GM18868 (cell line): ENCODE measurements around the gene ZNF30.
"Not testable (repeated sequence)": the region's sequence is repeated elsewhere in the genome, so short reads cannot be mapped to it uniquely, and the experiment has no call there.

Source experiments
- ATAC-seq: cut with Tn5 transposase; IDR thresholded peaks from one replicate; pipeline ENCODE4 v1.9.1; 2021; ENCODE audit warnings: mild to moderate bottlenecking, moderate library complexity; ENCODE audit not compliant: unreplicated experiment

ZNF30 gene

DNA sequence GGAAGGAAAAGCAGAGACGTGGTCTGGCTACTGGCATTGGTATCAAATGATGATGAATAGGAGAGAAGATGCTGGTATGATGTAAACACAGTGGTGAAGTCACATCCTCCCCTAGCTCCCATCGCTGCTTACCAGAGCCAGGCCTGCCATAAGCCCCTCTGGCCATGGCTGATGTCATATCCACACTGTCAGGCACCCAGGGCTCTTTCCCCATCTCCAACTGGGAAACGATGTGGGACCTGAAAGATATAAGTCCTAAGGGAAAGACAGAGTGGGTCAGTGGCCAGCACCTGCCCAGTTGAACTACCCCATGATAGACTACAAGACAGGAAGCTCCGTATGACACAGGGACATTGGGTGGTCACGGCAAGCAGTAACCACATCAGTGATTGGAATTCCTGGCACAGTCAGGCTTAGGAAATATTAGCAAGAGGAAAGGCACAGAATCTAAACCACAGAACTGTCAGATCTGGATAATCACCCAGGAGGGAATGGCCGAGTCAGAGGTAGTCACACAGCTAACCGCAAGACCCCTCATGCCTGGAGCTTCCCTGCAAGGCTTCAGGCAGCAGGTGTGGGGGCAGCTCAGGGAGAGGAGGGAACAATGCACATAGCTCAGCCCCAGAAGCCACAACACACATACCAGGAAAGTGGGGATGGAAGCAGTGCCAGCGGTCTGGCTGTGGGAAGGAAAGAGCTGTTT, 33.6 kb downstream of the ZNF30 start:
- ATAC-seq = no peak

DNA sequence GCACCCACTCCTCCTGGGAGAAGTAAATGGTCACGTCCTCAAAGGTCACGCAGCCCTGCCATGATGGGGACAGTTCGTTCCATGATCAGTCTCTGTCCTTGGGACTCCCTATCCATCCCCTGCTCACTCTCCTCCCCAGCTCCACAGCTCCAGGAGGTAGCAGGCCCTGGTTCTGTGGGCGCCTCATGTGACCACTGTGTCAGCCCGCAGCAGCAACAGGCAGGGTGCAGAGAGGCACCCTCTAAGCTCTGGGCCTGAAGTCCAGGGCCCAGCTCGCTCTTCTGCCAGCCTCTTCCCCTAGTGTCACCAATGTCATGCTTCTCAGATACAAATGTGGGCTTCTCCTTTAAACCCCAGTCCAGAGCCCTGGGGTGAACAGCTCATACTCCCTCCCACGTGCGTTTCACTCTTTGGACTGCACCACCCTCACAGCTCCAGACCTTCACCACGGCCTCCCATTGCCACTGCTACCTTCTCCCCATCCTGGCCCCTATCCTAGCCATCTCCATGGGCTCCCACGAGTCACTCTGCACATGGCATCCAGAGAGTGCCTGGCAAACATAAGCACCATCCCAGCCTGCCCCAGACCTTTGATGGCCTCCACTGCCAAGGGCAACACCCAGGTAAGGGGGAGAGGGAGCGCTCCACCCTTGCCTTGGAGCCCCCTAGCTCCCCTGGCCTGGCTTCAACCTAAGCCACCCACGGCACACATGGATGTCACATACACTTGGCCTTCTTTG, 34.4 kb downstream of the ZNF30 start:
- no peak for ATAC-seq

DNA sequence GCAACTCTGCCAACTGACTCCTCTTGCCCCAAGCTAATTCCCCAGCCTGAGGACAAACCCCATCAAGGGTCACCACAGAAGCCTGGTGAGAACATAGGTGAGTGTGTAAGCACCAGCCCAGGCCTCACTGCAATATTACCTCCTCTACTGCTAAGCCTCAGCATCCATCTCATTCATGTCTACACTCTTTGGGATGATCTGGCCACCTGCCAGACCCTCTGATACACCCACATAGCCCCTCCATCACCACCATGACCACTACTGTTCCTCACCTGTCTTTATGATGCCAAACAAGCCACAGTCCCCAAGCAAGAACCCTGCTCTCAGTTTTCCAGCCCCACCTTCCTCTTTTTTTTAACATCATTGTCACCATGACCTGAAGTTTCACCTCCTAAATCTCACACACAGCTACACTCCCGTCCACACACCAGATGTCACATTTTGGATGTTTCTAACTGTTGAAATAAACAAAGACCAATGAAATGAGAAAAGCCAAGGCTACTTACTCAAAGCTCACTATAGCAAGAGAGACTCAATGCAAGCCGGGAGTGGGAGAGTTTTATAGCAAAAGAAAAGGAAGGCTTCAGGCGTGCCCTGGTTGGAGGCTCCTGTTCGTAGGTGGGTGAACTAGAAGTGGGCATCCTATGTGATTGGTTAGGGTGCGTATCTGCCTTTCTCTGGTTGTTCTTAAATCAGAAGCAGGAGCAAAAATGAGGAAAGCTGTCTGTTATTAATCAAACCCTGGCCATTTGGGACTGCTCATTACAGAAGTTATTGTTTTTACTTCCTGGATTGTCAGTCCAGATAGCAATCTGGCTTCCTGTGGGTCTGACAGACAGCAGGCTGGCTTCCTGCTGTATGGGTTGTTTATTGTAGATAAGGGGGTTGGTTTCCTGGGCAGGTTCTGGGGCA, 35.3 kb downstream of the ZNF30 start:
- ATAC-seq = no peak

DNA sequence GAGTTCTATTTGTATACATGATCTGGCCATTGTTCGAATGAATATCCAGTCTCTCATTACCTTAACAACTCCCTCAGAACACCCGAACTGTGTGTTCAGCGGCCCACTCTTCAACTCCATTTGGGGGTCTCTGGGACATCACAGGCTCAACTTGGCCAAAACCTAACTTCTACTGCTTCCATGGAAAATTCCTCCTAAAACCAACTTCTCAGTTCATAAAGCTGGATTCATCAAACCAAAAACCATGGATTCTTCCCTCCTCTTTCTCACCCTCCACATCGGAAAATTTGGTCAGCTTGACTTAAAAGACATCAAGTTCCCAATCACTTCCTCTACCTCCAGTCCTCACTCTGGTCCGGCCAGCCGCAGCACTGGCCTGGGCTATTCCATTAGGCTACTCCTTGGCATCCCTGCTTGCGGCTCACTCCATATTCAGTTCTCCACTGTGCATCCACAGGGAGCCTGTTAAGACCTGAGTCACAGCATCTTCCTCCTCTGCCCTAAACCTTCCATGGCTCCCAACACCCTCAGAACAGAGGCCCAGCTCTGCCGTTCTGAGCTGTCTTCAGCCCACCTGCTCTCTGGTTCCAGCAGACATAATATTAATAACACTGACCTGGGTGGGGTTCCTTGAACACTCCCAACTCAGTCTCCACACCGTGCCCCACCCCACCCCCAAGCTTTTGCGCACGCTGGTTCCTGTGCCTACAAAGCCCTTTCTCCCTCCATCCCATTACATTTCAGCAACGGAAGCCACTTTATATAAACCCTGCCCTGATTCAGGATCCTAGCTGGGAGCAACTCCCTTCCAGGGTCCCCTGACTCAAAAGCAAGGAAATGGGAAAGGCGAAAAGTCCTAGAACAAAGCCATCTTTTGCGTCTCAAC, 36.2 kb downstream of the ZNF30 start:
- no peak for ATAC-seq

DNA sequence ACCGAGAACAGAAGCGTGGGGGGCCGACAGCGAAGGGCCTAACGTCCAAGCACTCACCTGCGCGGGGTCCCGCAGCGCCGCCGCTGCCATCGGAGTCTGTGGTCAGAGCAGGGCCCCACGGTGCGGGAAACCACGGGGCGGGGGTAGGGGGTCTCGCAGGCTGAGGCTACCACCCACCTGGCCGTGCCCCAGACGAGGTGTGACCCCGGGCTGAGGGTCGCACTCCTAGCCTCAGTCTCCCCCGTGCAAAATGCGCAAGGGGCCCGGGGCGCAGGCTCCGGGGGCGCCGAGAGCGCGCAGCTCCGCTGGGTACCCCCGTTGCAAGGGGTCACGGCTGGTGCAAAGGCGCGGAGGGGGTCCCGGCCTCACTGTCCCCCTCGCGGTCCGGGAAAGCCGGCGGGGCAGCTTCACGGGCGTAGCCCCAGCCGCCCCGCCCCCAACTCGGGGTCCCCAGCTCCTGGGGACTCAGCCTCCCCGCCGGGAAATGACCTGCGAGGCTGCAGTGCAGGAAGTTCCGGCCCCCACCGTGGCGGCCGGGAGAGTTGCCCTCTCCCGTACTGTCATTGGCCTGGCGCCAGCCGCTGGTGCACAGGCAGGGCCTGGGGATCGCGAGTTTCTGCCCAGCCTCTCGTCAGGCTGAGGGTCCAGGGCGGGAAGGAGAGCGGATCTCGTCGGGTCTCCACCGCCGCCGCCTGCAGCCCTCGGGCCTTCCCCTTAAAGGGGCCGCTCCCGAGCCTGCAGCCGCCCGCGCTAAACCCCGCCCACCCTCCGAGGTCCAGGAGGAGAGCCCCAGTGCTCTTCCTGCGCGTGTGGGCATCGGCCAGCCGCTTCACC, 37.1 kb downstream of the ZNF30 start, which contains the start of gene ZNF792:
Gene ZNF792, minus strand, starts transcription at position 657 of the 834 bp plus-strand sequence. Its CDS starts 567 bp downstream, at position 90.
- peak; percentile 60 for ATAC-seq

DNA sequence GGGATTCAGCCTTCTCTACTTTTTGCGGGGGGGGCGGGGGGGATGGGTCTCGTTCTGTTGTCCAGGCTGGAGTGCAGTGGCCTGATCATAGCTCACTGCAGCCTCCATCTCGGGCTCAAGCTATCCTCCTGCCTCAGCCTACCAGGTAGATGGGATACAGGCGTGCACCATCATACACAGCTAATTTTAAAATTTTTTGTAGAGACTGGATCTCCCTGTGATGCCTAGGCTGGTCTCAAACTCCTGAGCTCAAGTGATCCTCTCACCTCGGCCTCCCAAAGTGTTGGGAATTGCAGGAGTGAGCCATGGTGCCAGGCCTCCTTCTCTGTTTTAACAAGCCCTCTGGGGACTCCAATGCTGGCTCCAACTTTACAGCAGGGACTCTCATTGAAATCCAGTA, 37.9 kb downstream of the ZNF30 start:
- no peak for ATAC-seq

DNA sequence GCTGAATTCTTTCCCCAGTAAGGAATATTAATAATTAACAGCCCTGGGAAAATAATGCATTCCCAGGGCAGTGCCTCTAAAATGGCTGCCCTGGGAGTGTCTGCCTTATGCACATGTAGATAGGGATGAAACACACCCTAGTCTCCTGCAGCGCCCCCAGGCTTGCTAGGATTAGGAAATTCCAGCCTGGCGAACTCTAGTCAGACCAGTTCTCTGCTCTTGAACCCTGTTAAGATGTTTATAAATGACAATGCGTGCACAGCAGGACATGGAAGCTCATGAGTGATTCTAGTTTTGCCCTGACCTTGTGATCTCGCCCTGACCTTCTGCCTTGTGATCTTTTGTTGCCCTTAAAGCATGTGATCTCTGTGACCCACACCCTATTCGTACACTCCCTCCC, 38.8 kb downstream of the ZNF30 start:
- not testable (repeated sequence) for ATAC-seq

DNA sequence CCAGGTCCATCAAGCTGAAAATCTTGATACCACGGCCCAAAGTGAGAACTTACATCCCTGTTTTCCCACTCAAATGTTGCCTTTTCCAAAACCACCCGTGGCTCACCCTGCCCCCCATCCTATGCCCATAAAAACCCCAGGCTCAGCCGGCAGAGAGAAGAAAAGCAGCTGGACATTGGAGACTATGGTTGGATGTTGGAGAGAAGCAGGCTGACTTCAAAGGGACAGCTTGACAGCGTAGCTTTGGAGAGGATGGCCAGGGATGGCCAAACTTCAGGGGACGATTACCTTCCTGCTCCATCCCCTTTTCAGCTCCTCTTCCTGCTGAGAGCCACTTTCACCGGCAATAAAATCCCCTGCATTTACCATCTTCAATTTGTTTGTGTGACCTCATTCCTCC, 40.8 kb downstream of the ZNF30 start:
- ATAC-seq = no peak

DNA sequence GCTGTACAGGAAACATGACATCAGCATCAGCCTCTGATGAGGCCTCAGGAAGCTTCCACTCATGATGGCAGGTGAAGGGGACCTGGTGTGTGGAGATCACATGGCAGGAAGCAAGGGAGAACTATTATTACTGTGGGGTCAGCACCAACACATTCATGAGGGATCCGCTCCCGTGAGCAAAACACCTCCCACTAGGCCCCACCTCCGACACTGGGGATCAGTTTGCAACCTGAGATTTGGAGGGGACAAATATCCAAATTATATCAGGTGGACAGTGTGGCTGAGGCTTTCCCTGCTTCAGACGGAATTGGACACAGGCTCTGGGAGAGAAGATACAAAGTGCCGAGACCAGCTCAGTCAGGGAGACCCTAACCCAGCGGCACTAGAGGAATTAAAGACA, 43.0 kb downstream of the ZNF30 start:
- no peak for ATAC-seq

DNA sequence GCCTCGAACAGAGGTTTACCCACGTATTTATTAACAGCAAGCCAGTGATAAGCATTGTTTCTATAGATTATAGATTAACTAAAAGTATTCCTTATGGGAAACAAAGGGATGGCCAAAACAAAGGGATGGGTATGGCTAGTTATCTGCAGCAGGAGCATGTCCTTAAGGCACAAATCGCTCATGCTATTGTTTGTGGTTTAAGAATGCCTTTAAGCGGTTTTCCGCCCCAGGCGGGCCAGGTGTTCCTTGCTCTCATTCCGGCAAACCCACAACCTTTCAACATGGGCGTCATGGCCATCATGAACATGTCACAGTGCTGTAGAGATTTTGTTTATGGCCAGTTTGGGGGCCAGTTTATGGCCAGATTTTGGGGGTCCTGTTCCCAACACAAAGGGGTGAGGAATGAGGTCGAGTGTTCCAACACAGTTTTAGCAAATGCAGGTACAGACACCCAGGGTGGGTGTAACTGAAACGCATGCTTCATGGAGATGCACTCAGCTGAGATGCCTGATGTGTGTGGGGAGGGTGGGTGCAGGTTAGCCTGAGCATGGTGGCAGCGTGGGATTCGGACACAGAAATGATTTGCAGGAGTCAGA, 43.6 kb downstream of the ZNF30 start:
- not testable (repeated sequence) for ATAC-seq

DNA sequence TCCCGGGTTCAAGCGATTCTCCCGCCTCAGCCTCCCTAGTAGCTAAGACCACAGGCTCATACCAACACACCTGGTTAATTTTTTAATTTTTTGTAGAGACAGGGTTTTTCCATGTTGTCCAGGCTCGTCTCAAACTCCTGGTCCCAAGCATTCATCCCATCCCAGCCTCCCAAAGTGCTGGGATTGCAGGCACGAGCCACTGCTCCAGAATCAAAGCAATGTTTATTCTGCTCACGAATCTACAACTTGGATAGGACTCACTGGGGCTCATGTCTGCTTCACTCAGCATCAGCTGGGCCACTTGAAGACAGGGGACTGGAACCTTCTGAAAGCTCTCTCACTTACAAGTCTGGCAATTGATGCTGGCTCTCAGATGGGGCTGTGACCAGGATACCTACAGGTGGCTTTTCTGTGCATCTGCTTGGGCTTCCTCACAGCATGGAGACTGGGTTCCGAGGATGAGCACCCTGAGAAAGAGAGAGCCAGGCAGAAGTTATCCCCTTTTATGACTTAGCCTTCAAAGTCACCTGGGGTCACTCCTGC, 45.5 kb downstream of the ZNF30 start:
- ATAC-seq = no peak

DNA sequence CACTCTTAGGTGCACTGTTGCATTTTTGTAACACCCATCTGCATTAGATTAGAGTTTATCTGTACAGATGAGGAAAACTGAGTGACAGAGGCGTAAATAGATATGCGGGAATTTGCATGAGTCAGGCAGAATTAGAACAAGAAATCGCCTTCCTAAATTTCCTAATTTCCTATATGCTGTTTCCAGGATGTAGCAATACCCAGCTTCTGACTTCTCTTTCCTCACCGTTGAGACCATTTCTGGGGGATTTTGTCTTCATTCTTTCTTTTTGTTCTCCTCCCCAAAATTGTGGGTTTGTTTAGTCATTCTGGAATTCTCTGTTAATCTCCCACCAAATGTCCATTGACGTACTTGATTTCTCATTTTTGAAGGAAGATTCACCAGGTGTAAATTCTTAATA, 47.9 kb downstream of the ZNF30 start:
- ATAC-seq = no peak

DNA sequence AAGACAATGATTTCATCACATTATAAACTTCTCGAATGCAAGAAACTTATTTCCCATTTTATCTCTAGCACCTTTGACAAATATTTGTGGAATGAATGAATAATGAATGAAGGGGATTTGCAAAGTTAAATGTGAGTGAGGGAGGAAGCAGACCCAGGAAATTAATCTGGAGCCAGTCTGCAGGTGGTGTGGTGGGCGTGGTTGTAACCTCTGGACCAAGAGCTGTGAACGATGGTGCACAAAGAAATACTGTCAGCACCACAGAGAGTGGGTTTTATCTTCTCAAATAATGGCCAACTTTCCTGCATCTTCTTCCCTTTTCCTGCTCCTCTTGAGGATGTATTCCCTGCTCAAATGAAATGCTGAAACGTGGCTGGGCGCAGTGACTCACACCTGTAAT, 48.4 kb downstream of the ZNF30 start:
- no peak for ATAC-seq

DNA sequence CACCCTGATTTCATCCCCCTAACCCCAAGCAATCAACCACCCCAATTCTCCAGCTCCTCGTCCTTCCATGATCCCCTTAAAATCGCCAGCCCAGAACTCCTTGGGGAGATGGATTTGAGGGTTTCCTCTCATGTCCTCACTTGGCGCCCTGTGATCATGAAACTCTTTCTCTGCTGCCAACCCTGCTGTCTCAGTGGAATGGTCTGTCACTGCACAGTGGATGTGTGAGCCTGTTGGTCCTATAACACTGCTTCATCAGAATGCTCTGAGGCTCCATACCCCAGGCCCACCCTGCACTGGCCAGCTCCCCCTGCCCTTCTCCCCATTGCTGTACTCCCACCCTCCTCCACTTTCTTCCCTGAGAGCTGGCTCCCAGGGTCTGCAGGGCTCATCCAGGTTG, 49.9 kb downstream of the ZNF30 start:
- no peak for ATAC-seq

DNA sequence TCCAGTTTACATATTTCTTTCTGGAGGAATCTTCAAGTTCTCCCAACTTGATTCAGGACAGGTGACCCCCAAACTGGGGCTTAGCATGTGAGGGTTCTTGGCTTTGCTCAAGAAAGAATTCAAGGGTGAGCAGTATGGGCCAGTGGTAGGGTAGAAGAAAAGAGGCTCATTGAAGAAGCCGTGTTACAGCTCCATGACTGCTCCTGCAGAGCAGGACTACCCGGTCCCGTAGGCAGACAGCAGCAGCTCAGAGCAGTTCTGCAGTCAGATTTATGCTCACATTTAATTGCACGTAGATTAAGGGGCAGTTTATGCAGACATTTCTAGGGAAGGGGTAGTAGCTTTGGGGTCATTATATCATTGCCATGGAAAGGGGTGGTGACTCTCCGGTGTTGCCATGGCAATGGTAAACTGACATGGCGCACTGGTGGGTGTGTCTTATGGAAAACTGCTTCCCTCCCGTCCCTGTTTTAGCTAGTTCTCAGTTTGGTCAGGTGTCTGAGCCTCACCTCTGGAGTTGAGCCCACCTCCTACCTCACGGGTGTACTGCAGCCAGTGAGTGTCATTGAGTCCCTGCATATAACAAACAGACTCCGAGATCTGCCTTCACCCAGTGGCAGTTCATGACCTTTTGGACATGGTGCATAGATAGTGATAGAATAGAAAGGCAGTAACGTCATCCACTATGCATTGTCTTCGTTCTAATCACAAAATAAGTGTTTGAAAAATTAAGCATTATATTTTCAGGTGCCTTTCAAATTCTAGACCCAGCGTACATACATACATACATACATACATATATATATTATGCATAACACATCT, 53.3 kb downstream of the ZNF30 start:
- no peak for ATAC-seq

DNA sequence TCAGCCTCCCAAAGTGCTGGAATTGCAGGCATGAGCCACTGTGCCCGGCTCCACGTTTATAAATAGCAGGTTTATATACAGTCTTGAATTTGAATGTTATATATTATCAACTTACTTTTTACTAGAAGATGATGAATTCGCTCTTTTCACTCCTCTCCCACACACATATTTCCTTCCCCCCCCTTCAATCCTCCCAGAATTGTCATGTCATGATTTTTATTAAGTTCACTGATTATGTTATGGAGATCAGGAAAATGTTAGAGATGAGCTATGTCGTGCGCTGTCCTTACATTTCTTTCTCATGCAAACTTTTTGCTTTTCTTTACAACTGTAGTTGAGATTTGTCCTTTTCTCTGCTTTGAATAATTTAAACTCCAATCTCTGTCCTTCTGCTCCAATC, 55.6 kb downstream of the ZNF30 start:
- no peak for ATAC-seq

DNA sequence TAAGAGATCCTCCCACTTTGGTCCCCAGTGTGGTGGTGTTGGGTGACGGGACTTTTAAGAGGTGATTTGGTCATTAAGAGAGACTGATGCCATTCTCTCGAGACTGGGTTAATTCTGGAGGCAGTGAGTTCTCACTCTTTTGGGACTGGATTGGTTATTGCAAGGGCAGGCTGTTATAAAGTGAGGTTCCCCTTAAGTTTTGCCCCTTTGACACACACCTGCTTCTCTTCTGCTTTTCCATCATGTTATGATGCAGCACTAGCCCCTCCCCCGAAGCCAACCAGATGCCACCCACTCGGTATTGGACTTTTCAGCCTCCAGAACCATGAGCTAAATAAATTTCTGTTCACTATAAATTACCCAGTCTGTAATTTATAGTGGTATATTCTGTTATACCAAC, 57.1 kb downstream of the ZNF30 start:
- ATAC-seq = no peak

DNA sequence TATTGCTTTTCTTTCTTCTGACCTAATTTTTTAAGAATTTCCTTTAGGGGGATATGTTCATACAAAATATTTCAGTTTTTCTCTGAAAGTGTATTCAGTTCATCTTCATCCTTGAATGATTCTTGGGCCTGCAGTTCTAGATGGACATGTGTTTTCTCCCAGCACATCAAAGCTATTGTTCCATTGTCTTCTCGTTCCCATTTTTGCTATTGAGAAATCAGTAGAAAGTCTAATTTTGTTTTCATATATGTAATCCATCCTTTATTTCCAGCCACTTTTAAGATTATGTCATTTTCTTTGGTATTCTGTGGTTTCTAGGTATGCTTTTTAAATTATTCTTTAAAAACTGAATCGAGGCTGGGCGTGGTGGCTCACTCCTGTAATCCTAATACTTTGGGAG, 57.6 kb downstream of the ZNF30 start:
- ATAC-seq = no peak
